RWPE1 (cell line): Measurements from ENCODE around the gene PDHB.

Experiments
- CTCF ChIA-PET: fragments of 350-600 bp; sonication (Branson Sonifier 250); formaldehyde crosslinking; extraction: SDS; loops from one replicate; lab custom pipeline; 2021; lab: Yijun Ruan, JAX
- POLR2A ChIA-PET: fragments of 400-600 bp; formaldehyde crosslinking; extraction: SDS; loops from one replicate; lab custom pipeline; 2020; ENCODE audit warnings: antibody characterized with exemption; ENCODE audit not compliant: low non-redundant PET; lab: Yijun Ruan, JAX
- DNase-seq: peaks from one replicate; pipeline ENCODE4 v3.0.0; 2012; ENCODE audit warnings: low spot score
- H3K27ac ChIP-seq: fragments of 450-650 bp; 2 replicates; pipeline ENCODE4 v1.5.1; 2017
- TF ChIP-seq, protein P1 (sequence below): fragments of 450-650 bp; conservative IDR thresholded peaks from 2 replicates; pipeline ENCODE4 v1.5.1; 2017; ENCODE audit warnings: low read depth, mild to moderate bottlenecking

The PDHB gene

DNA sequence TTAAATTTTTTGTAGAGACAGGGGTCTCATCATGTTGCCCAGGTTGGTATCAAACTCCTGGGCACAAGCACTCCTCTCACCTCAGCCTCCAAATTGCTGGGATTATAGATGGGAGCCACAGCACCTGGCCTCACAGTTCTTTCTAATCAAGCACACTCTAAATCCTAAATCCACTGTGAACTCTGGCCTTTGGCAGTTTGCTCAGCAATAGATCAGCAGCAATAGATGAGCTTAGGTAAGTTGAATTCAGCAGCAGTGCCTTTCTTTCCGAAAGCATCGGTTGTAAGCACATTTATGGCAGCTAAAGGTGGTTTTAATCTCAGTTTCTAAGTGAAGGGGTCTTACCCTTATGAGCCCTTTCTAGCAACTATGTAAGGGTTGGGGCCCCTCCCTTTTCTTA lies 16.6 kb downstream of the PDHB start:
- no peak for DNase-seq
- POLR2A ChIA-PET: no interaction called here
- CTCF ChIA-PET: no interaction called here
- TF ChIP-seq, protein P1, sequence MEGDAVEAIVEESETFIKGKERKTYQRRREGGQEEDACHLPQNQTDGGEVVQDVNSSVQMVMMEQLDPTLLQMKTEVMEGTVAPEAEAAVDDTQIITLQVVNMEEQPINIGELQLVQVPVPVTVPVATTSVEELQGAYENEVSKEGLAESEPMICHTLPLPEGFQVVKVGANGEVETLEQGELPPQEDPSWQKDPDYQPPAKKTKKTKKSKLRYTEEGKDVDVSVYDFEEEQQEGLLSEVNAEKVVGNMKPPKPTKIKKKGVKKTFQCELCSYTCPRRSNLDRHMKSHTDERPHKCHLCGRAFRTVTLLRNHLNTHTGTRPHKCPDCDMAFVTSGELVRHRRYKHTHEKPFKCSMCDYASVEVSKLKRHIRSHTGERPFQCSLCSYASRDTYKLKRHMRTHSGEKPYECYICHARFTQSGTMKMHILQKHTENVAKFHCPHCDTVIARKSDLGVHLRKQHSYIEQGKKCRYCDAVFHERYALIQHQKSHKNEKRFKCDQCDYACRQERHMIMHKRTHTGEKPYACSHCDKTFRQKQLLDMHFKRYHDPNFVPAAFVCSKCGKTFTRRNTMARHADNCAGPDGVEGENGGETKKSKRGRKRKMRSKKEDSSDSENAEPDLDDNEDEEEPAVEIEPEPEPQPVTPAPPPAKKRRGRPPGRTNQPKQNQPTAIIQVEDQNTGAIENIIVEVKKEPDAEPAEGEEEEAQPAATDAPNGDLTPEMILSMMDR: no peak
- H3K27ac ChIP-seq: no peak overlapping the region

DNA sequence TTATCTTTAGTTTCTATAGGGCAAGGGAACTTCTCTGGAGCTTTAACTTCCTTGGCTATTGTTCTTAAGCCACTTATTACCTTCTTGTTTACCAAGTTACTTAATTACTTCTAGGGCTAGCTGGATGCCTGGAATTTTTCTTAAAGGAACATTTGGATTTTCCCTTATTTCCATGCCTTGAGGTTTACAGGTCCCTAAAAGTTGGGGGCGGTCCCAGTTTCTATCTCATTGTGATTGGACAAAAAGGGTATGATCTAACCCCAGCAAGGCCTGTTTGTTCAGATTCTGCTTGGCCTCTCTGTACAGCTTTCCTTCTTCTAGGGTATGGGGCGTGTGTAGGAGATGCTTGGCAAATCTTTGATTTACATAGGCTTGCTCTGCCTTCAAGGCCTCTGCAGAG lies 17.4 kb downstream of the PDHB start:
- TF ChIP-seq, protein P1: no peak
- CTCF ChIA-PET: interaction anchor here (1.5 kb wide), 2 partner anchors 47 to 109 kb away, joined by 6 to 8 read pairs; partner anchors contain the start of gene HTD2
- POLR2A ChIA-PET: no interaction called here

DNA sequence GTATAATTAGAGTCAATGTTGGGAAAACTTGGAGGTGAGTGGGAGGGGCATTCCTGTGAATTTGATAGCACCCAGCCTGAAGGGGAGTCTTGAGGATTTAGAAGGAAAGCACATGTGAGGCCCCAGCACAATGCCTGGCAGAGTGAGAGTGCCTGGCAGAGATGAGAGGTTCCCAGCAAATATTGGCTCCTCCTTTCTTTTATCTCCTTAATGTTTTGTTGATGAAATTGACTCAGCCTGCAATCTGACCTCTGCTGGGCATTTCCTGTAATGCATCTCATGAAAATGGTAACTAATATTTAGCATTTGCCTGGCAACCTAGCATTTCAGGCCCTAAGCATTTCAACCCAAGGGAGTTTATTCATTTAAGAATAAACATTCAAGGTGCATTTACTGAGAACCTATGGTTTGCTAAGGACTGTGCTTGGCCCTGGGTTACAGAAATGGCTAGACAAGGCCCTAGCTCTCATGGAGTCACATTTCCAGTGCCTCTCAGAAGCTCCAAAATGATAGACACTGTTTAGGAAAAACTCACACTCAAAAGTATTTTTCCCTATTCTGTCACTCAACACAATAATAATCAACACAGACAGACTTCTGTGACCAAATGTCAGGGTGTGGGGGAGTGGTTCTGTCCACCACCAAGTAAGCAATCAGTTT lies 19.0 kb downstream of the PDHB start:
- peak; percentile 39 for DNase-seq
- H3K27ac ChIP-seq: no peak overlapping the region
- POLR2A ChIA-PET: no interaction called here
- CTCF ChIA-PET: interaction anchor here (0.6 to 1.5 kb wide), 6 partner anchors 9 to 216 kb away, joined by 3 to 8 read pairs (median 4); partner anchors contain the start of genes HTD2 and KCTD6
- TF ChIP-seq, protein P1: peak; percentile 81

More for the DNA sequence above, 17.4 kb downstream of the PDHB start:
- no peak for DNase-seq
- no peak overlapping the region for H3K27ac ChIP-seq

DNA sequence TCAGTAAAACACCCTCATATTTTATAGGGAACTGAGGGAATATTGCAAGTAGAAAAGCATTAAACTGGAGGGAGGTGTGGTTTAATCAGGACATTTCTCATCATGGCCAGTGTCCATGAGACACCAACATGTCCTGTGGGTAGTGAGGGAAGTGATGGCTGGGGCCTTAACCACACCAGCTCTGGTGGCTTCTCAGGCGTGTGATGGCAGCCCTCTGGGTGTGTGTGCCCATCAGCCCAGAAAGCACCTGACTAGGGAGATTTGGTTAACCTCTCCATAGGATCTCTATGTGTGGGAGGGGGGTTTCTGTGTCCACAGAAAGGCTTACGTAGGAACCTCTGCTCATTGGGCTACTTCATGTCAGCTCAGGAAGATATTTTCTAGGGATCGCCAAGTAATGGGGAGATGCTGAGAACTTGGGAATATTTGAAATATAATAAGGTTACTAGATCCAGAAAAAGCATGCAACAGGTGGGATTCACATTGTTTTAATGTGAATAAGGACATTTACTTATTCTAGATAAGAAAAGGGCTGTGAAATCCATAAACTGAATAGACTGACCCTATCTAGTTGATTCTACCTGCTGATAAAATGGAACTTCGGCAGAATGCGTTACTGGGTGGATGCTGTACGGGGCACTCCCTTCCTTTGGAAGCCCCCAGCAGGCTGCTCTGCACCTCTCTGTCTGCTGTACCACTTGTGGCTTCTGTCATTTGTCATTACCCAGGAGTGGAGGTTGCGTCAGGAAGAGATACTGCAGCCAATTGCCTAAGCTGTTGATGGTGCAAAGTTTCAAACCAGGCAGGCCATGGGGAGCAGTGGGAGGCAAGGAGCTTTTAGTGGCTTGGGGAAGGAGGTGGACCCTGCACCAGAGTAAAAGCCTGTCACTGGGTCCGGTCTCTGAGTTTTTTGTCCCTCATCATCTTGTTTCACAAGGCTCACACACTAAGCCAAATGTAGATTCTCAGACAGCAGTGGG lies 21.5 kb downstream of the PDHB start:
- H3K27ac ChIP-seq: no peak overlapping the region
- DNase-seq: no peak
- TF ChIP-seq, protein P1: no peak
- POLR2A ChIA-PET: no interaction called here
- CTCF ChIA-PET: no interaction called here

DNA sequence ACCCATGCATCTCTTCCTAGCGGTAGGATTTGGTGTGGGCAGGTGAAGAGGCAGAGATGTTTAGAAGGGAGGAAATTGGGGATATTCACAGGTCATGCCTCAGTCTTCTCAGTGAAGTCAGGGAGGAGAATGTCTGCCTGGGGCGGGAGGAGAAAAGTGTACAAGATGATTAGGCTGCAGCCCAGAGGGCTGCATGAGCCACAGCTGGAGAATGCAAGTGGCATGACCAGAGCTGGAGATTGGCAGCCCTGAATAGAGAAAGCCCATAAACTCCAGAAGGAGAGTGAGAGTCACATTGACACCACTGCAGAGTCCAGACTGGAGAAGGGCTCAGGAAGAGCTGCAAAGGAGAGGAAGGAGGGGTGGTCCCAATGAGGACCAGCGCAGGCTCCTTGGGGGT lies 22.6 kb downstream of the PDHB start:
- no peak for DNase-seq
- ChIA-PET POLR2A (no interaction called here), CTCF (interaction anchor here (0.6 kb wide), 1 partner anchor 10 kb away, joined by 6 read pairs; no protein-coding TSS in a partner anchor)
- H3K27ac ChIP-seq: no peak overlapping the region
- TF ChIP-seq, protein P1: no peak

DNA sequence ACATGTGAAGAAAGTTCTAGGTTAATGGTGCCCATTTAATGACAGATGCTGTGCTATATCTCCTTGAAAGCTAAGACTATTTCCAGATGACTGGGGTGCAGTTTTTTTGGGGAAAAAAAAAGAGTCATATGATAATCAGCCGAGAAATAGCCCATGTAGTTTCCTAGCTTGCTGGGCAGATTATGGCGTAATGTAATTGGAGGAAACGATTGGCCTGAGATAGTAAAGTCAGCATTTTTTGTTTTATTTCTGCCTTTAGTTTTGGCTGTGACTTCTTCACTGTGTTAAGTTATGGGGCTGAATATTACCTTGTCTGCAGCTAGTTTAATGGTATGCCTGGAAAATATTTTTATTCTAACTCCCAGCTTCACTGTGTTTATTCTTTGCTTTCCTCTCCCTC lies 24.0 kb downstream of the PDHB start:
- TF ChIP-seq, protein P1: no peak
- POLR2A ChIA-PET: no interaction called here
- CTCF ChIA-PET: no interaction called here
- no peak for DNase-seq
- H3K27ac ChIP-seq: no peak overlapping the region
